Hematopoietic multipotent progenitor cell treated with erythropoietin and hydrocortisone succinate and interleukin-3 and kit ligand, for 15 days (in vitro differentiated cells): ENCODE data around the gene ZNF525.
A peak's percentile ranks its signal among the peaks of the same experiment; 100 is the strongest.
"Not testable (repeated sequence)": the region's sequence is repeated elsewhere in the genome, so short reads cannot be mapped to it uniquely, and the experiment has no call there.

Source experiments
- DNase-seq: peaks from one replicate; pipeline ENCODE4 v3.0.0-alpha.2; 2015; ENCODE audit warnings: low spot score

The ZNF525 gene

GRCh38 chr19:53365134-53365898 is at the start of gene ZNF525:
TSS of gene ZNF525 (plus strand) at chr19:53365705. CDS start at chr19:53372282, 6,577 bp downstream.
- peak; percentile 72 for DNase-seq

DNA sequence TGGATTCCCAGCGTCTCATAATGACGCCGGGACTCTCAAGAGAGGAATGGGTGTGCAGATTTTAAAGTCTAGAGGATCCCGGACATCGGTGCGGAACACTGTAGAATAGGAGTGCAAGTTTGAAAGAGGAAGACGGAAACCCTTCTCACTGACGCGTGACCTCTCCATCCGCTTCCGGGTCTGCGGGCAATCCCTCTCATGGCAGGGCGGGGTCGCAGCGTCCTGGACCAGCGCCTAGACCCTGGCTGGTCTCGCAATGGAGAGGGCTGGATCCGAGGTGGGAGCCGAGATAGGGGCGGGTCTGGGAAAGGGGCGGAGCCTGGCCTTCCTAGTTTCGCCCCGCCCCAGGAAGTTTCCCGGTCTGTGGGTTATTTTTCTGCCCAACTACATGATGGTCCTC is 36.5 kb upstream of the ZNF525 start:
- DNase-seq = no peak

GRCh38 chr19:53332484-53332883 is 33.0 kb upstream of the ZNF525 start:
- DNase-seq = no peak

DNA sequence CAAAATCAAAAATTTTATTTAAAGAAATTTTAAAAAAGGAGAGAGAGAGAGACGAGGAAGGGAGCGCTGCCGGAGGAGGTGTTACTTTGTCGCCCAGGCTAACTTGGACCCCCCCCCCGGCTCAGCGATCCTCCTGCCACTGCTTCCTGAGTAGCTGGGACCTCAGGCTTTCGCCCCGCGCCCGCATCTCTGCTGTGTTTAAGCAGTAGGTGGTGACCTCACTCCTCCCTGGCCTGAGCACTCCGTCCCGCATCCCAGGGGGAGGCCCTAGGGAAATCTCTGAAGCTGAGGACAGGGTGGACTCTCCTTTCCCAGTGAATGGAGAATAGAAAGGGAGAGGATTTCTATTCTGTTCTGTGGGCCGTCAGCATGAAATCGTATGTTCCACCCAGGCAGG is 32.4 kb upstream of the ZNF525 start:
- no peak for DNase-seq

DNA sequence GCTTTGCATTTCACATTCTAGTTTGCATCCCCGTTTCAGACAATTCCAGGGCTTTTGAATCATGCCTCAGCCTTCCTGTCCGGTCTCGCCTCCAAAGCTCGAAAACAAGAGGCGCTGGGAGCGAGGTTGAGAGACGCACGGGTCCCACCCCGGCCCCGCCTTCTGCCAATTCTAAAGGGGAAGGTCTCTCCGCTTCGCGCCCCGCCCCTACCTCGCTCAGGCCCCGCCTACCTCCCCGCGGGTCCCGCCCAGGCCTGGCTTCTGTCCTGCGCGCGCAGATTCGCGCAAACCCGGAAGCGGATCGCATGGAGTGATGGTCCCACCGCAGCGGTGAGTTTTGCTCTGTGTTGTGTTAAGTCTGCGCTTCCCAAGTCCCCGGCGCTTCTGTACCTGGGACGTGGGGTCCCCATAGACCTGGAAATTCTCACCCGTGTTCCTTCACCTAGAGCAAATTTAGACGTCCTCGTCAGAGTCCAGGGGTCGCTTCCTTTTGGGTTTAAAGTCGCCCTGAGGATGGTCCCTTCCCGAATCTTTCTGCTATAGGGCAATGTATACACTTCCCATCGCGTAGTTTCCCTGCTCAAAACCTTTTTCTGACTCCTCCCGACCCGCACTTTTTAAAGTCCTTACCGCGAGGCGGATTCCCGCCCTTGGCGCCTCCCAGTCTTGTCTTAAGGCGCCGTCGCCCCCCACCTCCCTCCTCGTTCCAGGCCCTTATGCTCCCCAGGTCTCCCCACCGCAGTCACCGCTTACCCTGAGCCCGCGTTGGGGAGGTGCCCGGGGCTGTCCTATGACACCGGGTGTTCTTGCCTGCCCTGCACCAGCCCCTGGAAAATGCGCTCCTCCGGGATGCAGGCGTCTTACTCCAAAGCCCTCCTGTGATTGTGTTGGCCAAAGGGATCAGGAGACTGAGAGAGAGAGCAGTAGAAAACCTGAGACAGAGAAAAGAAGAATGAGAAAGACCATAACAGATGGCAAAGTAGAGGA is 31.7 kb upstream of the ZNF525 start, which contains the start of gene ZNF845:
Gene ZNF845, plus strand, starts transcription at position 287 of the 987 bp plus-strand sequence. CDS start 7,559 bp downstream, outside the sequence.
- peak; percentile 83 for DNase-seq

DNA sequence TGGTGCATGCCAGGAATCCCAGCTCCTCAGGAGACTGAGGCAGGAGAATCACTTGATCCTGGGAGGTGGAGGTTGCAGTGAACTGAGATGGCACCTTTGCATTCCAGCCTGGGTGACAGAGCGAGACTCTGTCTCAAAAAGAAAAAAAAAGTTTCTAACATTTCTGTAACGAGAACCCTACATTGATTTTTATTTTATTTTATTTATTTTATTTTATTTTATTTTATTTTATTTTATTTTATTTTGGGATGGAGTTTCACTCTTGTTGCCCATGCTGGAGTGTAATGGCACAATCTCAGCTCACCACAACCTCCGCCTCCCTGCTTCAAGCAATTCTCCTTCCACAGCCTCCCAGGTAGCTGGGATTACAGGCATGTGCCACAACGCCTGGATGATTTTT is 21.1 kb upstream of the ZNF525 start:
- not testable (repeated sequence) for DNase-seq

GRCh38 chr19:53355739-53356138 is 9.8 kb upstream of the ZNF525 start:
- no peak for DNase-seq

GRCh38 chr19:53357821-53358581 is 7.5 kb upstream of the ZNF525 start:
- DNase-seq = no peak

- not testable (repeated sequence) for DNase-seq
Measured at GRCh38 chr19:53360056-53360455, 5.4 kb upstream of the ZNF525 start.

GRCh38 chr19:53365899-53366493 is 491 bp downstream of the ZNF525 start:
- peak; percentile 6 for DNase-seq

DNA sequence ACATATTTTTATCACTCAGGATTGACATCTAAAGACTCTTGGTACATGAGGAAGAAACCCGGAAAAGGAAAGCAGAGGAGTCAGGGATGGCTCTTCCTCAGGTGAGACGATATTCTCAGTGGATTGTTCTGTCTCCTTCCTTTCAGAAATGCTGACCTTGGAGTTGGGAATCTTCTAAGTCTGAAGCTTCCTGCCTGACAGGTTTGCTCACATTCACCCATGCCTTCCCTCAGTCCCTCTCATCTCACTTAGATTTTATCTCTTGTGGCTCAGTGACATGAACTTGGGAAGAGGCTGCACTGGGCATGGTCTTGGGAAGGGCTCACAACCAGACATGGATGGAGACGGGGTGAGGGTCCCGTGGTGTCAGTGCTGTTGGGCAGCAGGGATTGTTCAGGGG is 6.7 kb downstream of the ZNF525 start:
- DNase-seq = no peak

DNA sequence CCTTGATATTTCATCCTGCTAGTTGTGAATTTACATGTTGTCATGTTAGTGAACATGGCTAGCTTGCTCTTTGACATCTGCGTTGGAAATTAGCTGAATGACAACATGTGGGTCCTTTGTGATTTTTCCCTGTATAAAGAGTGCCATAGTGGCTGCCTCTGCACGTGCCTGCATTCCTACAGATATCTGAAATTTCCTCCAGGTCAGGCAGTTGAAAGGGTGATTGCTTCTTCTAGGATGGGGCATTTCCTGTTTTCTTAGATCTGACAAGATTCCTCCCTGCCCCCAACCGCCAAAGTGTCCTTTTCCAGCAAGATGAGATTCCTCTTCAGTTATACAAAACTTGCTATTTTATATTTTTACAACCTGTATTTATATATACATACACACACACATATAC is 8.8 kb downstream of the ZNF525 start:
- no peak for DNase-seq

GRCh38 chr19:53374743-53375142 is 9.2 kb downstream of the ZNF525 start:
- DNase-seq = no peak

- DNase-seq = no peak
Measured at GRCh38 chr19:53381376-53381775, 15.9 kb downstream of the ZNF525 start.

- no peak for DNase-seq
Measured at GRCh38 chr19:53388168-53388567, 22.7 kb downstream of the ZNF525 start.

DNA sequence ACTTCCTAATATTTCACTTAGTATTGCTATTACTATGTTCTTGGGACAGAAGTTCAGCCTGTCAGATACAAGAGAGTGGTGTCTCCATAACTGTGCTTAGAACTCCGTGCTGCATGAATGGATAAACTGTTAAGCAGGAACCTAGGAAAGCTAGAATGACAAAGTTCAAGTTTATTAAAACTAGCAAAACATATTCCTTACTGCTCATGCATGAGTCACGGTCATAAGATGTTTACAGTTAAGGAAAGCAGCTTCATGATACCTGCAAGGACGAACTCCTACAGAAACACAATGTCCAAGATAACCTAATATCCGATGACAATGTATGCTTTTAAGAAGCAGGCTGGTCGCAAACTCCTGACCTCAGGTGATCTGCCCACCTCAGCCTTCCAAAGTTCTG is 23.4 kb downstream of the ZNF525 start:
- no peak for DNase-seq

DNA sequence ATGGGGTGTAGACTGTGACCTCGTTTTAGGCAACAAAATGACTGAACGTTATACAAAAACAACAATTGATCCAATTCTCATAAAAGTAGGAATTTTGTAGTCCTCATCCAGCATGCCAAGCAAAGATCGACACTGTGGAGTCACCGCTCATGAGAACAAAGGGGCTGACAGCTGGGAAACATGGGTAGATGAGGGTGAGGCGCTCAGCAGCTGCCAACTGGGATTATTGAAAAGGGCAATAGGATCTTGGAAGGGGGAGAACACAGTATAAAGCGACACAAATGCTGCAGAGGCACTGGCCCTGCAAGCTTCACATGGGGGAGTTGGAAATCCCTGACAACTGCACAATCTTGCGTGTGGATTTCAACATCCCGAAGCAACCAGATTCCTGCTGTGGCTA is 24.1 kb downstream of the ZNF525 start:
- DNase-seq = no peak

DNA sequence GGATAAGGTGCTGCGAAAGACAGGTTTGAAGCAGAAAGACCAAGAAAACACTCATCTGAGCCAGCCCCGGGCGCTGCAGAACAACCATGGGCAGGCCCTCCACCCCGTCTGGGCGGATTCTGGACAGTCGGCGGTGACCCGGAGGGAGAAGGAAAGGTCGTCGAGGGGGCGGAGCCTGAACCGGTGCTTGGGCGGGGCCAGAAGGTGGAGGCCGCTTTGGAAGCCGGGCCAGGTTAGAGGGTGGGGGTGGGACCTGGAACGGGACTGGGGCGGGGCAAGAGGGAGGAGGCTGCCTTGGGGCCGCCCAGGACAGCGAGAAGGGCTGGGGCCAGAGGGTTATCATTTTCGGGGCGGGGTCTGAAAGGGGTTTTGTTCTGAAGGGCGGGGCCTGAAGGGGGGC is 24.5 kb downstream of the ZNF525 start:
- DNase-seq = no peak

DNA sequence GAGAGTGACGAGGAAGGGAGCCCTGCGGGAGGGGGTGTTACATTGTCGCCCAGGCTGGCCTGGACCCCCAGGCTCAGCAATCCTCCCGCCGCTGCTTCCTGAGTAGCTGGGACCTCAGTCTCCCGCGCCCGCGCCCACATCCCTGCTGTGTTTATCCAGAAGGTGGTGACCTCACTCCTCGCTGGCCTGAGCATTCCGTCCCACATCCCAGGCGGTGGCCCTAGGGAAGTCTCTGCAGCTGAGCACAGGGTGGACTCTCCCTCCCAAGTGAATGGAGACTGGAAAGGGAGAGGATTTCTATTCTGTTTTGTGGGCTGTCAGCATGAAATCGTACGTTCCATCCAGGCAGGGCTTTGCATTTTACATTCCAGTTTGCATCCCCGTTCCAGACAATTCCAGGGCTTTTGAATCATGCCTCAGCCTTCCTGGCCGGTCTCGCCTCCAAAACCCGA is 29.0 kb downstream of the ZNF525 start:
- DNase-seq = no peak

DNA sequence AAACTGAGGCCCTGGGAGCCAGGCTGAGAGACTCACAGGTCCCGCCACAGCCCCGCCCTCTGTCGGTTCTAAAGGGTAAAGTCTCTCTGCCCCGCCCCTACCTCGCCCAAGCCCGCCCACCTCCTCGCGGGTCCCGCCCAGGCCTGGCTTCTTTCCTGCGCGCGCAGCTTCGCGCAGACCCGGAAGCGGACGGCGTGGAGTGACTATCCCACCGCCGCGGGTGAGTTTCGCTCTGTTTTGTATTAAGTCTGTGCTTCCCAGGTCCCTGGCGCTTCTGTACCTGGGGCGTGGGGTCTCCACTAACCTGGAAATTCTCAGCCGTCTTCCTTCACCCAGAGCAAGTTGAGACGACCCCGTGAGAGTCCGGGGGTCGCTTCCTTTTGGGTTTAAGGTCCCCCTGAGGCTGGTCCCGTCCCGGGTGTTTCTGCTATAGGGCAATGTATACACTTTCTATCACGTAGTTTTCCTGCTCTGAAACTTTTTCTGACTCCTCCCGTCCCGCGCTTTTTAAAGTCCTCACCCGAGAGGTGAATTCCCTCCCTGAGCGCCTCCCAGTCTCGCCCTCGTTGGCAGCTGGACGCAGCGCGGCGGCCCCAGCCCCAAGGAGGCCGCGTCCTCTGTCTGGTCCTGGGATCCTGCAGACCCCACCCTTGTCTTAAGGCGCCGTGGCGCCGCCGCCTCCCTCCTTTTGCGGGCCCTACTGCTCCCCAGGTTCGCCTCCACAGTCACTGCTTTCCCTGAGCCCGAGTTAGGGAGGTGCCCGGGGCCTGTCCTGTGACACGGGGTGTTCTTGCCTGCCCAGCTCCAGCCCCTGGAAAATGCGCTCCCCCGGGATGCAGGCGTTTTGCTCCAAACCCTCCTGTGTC is 29.7 kb downstream of the ZNF525 start, which contains the start of gene ZNF765:
Gene ZNF765, plus strand, starts transcription at position 176 of the 866 bp plus-strand sequence. CDS start 2,867 bp downstream, outside the sequence.
- peak; percentile 90 for DNase-seq
